ENCODE data around the gene ARHGAP15. TPM values are rescaled to one million over a fixed set of nuclear protein-coding genes. Genes with fewer than 3 reads are reported as not detected.

The ARHGAP15 gene
- total and polyA plus RNA-seq, 2 experiments from 2014 or later: 0.26 TPM; not detected in 1

- TF ChIP-seq, protein P1, sequence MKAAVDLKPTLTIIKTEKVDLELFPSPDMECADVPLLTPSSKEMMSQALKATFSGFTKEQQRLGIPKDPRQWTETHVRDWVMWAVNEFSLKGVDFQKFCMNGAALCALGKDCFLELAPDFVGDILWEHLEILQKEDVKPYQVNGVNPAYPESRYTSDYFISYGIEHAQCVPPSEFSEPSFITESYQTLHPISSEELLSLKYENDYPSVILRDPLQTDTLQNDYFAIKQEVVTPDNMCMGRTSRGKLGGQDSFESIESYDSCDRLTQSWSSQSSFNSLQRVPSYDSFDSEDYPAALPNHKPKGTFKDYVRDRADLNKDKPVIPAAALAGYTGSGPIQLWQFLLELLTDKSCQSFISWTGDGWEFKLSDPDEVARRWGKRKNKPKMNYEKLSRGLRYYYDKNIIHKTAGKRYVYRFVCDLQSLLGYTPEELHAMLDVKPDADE (IDR thresholded peaks at IDR 0.05): no peak
- TF ChIP-seq ZNF462 (CRISPR knock-in tag; IDR thresholded peaks at IDR 0.05) (no peak), REST (IDR thresholded peaks at IDR 0.05; ENCODE audit: unreplicated experiment) (no peak), EZH2 (IDR thresholded peaks at IDR 0.05; ENCODE audit: low read depth, unreplicated experiment) (no peak), JUNB (IDR thresholded peaks at IDR 0.05; ENCODE audit: unreplicated experiment) (no peak), ZNF331 (CRISPR knock-in tag; IDR thresholded peaks at IDR 0.05; ENCODE audit: low read depth) (no peak), POLR2AphosphoS5 (IDR thresholded peaks at IDR 0.05; ENCODE audit: low read depth) (no peak), EZH2phosphoT487 (IDR thresholded peaks at IDR 0.05; ENCODE audit: unreplicated experiment) (no peak), CREB1 (CRISPR knock-in tag; IDR thresholded peaks at IDR 0.05; ENCODE audit: low read depth) (no peak)
- H3K4me1 ChIP-seq (ENCODE audit: insufficient read depth): no peaks in the 10 kb centered on the region
- ATAC-seq (no peak), DNase-seq (ENCODE audit: low spot score) (no peak)
- no peaks in the 10 kb centered on the region for H4K20me1 ChIP-seq (replicated peaks; ENCODE audit: insufficient read depth)
- Mint-ChIP-seq H3K4me3 (no peak overlapping the region), H3K9me3 (no peaks in the 10 kb centered on the region), H3K27ac (no peak overlapping the region), H3K4me1 (no peaks in the 10 kb centered on the region), H3K27me3 (ENCODE audit: insufficient read depth, low read depth, poor library complexity) (no peaks in the 10 kb centered on the region), H3K36me3 (ENCODE audit: low read depth) (no peaks in the 10 kb centered on the region)
- H3K27me3 ChIP-seq (ENCODE audit: insufficient read depth): no peaks in the 10 kb centered on the region
- no peak overlapping the region for H2AFZ ChIP-seq
- H3F3A ChIP-seq (replicated peaks; ENCODE audit: low read depth): no peaks in the 10 kb centered on the region
- H3K4me3 ChIP-seq: no peak overlapping the region
- no peaks in the 10 kb centered on the region for H3K9me2 ChIP-seq (ENCODE audit: insufficient read depth)
- no peak overlapping the region for H3K27ac ChIP-seq (ENCODE audit: low read depth)
- H3K79me2 ChIP-seq (replicated peaks; ENCODE audit: insufficient read depth): no peaks in the 10 kb centered on the region
- no peak overlapping the region for H3K4me2 ChIP-seq
- H3K36me3 ChIP-seq (ENCODE audit: insufficient read depth): no peaks in the 10 kb centered on the region
These were observed 34.3 kb downstream of the ARHGAP15 start for GRCh38 chr2:143163499-143163898.

Measured in GM23338 (cell line).